ENCODE results near the gene COL13A1. TPM values are rescaled to one million over a fixed set of nuclear protein-coding genes. Genes with fewer than 3 reads are reported as not detected.

The COL13A1 gene
- total RNA-seq, 1 donor from 2014 or later, result not detected

- intact Hi-C loops (cut with DNase I), result no loop called here
- H3K27ac ChIP-seq, result no peak overlapping the region
- no peak overlapping the region for H3K4me3 ChIP-seq
- no peak for DNase-seq (ENCODE audit: extremely low spot score in 2 of 2)
- no peaks in the 10 kb centered on the region for H3K27me3 ChIP-seq
- TF ChIP-seq POLR2AphosphoS5 (IDR thresholded peaks at IDR 0.05; ENCODE audit: insufficient read depth in 1 of 2, low read depth in 1 of 2), result no peak
- no peak for TF ChIP-seq POLR2A (IDR thresholded peaks at IDR 0.05)
- TF ChIP-seq CTCF (IDR thresholded peaks at IDR 0.05), result no peak
- peaks cover 16% of the 10 kb centered on the region for H3K4me1 ChIP-seq
- H3K36me3 ChIP-seq, result no peaks in the 10 kb centered on the region
- no peaks in the 10 kb centered on the region for H3K9me3 ChIP-seq
These were observed 99.3 kb downstream of the COL13A1 start for GRCh38 chr10:69901022-69901421.

- no peaks in the 10 kb centered on the region for H3K36me3 ChIP-seq
- intact Hi-C loops (cut with DNase I), result no loop called here
- peak overlapping the region; percentile 0 for H3K27ac ChIP-seq
- DNase-seq (ENCODE audit: extremely low spot score in 2 of 2), result no peak
- no peak overlapping the region for H3K4me3 ChIP-seq
- peaks cover 7% of the 10 kb centered on the region for H3K4me1 ChIP-seq
- H3K9me3 ChIP-seq, result no peaks in the 10 kb centered on the region
- TF ChIP-seq CTCF (IDR thresholded peaks at IDR 0.05) (peak in 1 of 3 experiments; percentile 46), POLR2AphosphoS5 (IDR thresholded peaks at IDR 0.05; ENCODE audit: insufficient read depth in 1 of 2, low read depth in 1 of 2) (no peak)
- no peaks in the 10 kb centered on the region for H3K27me3 ChIP-seq
These were observed 100.2 kb downstream of the COL13A1 start for GRCh38 chr10:69901628-69902505.

- intact Hi-C loops (cut with DNase I), result no loop called here
- Histone ChIP-seq H3K4me3 (no peak overlapping the region), H3K27ac (no peak overlapping the region), H3K4me1 (peaks cover 9% of the 10 kb centered on the region), H3K27me3 (no peaks in the 10 kb centered on the region), H3K9me3 (no peaks in the 10 kb centered on the region), H3K36me3 (no peaks in the 10 kb centered on the region)
- DNase-seq (ENCODE audit: extremely low spot score in 2 of 2), result no peak
- TF ChIP-seq POLR2AphosphoS5 (IDR thresholded peaks at IDR 0.05; ENCODE audit: insufficient read depth in 1 of 2, low read depth in 1 of 2) (no peak), POLR2A (IDR thresholded peaks at IDR 0.05) (no peak), CTCF (IDR thresholded peaks at IDR 0.05) (no peak)
These were observed 101.3 kb downstream of the COL13A1 start for GRCh38 chr10:69902835-69903535.

DNA sequence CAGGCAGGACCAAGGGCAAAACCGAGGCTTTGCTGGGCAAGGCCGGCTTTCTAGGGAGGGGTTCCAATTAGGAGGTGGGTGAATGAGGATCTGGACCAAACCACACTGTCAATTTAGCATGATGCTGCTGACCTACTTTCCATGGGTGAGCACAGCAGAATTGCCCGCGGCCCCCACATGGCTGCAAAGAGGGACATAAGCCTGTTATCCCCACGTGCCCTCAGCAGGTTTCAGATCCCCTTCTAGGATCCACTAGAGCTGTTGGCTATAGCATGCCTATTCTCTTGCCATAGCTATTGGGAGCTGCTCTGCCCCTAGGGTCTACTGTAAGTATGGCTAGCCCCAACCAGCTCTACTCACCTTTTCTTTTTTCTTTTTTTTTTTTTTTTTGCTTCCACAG lies 102.8 kb downstream of the COL13A1 start:
- TF ChIP-seq POLR2AphosphoS5 (IDR thresholded peaks at IDR 0.05; ENCODE audit: insufficient read depth in 1 of 2, low read depth in 1 of 2), result no peak
- no peak for TF ChIP-seq POLR2A (IDR thresholded peaks at IDR 0.05)
- no peak for TF ChIP-seq CTCF (IDR thresholded peaks at IDR 0.05)
- no peak for DNase-seq (ENCODE audit: extremely low spot score in 2 of 2)
- Histone ChIP-seq H3K4me3 (no peak overlapping the region), H3K4me1 (peaks cover 19% of the 10 kb centered on the region), H3K27ac (no peak overlapping the region), H3K9me3 (no peaks in the 10 kb centered on the region), H3K27me3 (no peaks in the 10 kb centered on the region), H3K36me3 (no peaks in the 10 kb centered on the region)
- intact Hi-C loops (cut with DNase I), result no loop called here

- Histone ChIP-seq H3K27me3 (no peaks in the 10 kb centered on the region), H3K36me3 (no peaks in the 10 kb centered on the region), H3K9me3 (no peaks in the 10 kb centered on the region), H3K27ac (no peak overlapping the region), H3K4me3 (no peak overlapping the region), H3K4me1 (peaks cover 38% of the 10 kb centered on the region)
- TF ChIP-seq POLR2AphosphoS5 (IDR thresholded peaks at IDR 0.05; ENCODE audit: insufficient read depth in 1 of 2, low read depth in 1 of 2), result no peak
- no peak for TF ChIP-seq POLR2A (IDR thresholded peaks at IDR 0.05)
- TF ChIP-seq CTCF (IDR thresholded peaks at IDR 0.05), result no peak
- no peak for DNase-seq (ENCODE audit: extremely low spot score in 2 of 2)
- intact Hi-C loops (cut with DNase I), result no loop called here
These were observed 104.7 kb downstream of the COL13A1 start for GRCh38 chr10:69906425-69906824.

Data from vagina (tissue), 2 donors.